NB4 (cell line): ENCODE results near the gene CACNG7.

Source experiments
- CTCF ChIP-seq: IDR thresholded peaks from one replicate; pipeline ENCODE4 v1.5.1; 2012; ENCODE audit warnings: low read depth, low read length
- MAX ChIP-seq: IDR thresholded peaks from 2 replicates; pipeline ENCODE4 v1.6.1; 2011; ENCODE audit warnings: low read depth, low read length
- MYC ChIP-seq: IDR thresholded peaks from 2 replicates; pipeline ENCODE4 v1.6.1; 2011; ENCODE audit warnings: low read depth, low read length
- POLR2A ChIP-seq: IDR thresholded peaks from 2 replicates; pipeline ENCODE4 v1.6.1; 2011; ENCODE audit warnings: mild to moderate bottlenecking; ENCODE audit not compliant: insufficient read length; ENCODE audit errors: extremely low read depth

- TF ChIP-seq CTCF (no peak), MAX (no peak), POLR2A (no peak), MYC (no peak)
Observed at GRCh38 chr19:53864308-53864836, 44.7 kb upstream of the CACNG7 start.
